ENCODE measurements around the gene SNAP47.
"Not testable (repeated sequence)": the region's sequence is repeated elsewhere in the genome, so short reads cannot be mapped to it uniquely, and the experiment has no call there.

The SNAP47 gene

DNA sequence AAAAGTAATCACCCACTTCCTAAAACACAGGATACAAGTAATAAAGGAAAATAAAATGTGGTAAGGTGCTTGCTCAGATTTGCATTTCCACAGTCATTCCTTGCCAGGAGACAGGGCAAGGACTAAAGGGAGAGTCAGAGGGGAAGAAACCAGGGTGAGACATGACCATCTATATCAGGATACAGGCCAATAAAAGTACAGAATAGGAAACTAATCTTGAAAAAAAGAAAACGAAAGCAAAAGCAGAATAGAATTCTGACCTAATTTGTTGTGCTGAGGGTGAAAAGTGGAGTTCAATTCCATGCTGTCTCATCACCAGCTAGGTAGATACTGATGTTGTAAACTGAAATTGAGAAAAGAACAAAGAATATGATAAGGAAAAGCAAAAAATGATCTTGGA is 27.4 kb upstream of the SNAP47 start:
- DNase-seq (ENCODE audit: low read depth in 1 of 2, low spot score in 1 of 2): no peak
- TF ChIP-seq SPI1 (IDR thresholded peaks at IDR 0.05; ENCODE audit: borderline replicate concordance, low read depth) (no peak), POLR2AphosphoS5 (IDR thresholded peaks at IDR 0.05; ENCODE audit: low read depth) (no peak), GABPA (IDR thresholded peaks at IDR 0.05; ENCODE audit: low read depth) (no peak)
- TF ChIP-seq, protein P1, sequence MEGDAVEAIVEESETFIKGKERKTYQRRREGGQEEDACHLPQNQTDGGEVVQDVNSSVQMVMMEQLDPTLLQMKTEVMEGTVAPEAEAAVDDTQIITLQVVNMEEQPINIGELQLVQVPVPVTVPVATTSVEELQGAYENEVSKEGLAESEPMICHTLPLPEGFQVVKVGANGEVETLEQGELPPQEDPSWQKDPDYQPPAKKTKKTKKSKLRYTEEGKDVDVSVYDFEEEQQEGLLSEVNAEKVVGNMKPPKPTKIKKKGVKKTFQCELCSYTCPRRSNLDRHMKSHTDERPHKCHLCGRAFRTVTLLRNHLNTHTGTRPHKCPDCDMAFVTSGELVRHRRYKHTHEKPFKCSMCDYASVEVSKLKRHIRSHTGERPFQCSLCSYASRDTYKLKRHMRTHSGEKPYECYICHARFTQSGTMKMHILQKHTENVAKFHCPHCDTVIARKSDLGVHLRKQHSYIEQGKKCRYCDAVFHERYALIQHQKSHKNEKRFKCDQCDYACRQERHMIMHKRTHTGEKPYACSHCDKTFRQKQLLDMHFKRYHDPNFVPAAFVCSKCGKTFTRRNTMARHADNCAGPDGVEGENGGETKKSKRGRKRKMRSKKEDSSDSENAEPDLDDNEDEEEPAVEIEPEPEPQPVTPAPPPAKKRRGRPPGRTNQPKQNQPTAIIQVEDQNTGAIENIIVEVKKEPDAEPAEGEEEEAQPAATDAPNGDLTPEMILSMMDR (IDR thresholded peaks at IDR 0.05; ENCODE audit: insufficient read depth, low read length): no peak
- TF ChIP-seq, protein P2, sequence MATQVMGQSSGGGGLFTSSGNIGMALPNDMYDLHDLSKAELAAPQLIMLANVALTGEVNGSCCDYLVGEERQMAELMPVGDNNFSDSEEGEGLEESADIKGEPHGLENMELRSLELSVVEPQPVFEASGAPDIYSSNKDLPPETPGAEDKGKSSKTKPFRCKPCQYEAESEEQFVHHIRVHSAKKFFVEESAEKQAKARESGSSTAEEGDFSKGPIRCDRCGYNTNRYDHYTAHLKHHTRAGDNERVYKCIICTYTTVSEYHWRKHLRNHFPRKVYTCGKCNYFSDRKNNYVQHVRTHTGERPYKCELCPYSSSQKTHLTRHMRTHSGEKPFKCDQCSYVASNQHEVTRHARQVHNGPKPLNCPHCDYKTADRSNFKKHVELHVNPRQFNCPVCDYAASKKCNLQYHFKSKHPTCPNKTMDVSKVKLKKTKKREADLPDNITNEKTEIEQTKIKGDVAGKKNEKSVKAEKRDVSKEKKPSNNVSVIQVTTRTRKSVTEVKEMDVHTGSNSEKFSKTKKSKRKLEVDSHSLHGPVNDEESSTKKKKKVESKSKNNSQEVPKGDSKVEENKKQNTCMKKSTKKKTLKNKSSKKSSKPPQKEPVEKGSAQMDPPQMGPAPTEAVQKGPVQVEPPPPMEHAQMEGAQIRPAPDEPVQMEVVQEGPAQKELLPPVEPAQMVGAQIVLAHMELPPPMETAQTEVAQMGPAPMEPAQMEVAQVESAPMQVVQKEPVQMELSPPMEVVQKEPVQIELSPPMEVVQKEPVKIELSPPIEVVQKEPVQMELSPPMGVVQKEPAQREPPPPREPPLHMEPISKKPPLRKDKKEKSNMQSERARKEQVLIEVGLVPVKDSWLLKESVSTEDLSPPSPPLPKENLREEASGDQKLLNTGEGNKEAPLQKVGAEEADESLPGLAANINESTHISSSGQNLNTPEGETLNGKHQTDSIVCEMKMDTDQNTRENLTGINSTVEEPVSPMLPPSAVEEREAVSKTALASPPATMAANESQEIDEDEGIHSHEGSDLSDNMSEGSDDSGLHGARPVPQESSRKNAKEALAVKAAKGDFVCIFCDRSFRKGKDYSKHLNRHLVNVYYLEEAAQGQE (IDR thresholded peaks at IDR 0.05; ENCODE audit: insufficient replicate concordance, low read depth): no peak
- no peak overlapping the region for H3K27ac ChIP-seq (replicated peaks)
- no peaks in the 10 kb centered on the region for H3K27me3 ChIP-seq (ENCODE audit: insufficient read depth, poor library complexity, severe bottlenecking)
- no peak overlapping the region for H3K4me3 ChIP-seq (replicated peaks; ENCODE audit: insufficient read depth, low read length)

DNA sequence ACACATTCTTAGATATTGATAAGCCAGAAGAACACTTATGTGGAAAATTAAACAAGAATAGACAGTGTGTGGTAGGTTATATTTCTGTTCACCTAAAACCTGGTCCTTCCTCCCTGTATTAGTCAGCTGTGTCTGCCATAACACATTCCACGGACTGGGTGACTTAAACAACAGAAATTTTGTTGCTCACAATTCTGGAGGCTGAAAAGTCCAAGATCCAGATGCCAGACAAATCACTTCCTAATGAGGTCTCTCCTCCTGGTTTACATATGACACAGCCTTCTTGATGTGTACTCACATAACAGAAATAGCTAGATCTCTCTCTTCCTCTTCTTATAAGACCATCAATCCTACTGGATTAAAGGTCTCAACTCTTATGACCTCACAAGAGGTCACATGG is 25.8 kb upstream of the SNAP47 start:
- Histone ChIP-seq H3K4me3 (replicated peaks; ENCODE audit: insufficient read depth, low read length) (no peak overlapping the region), H3K27ac (replicated peaks) (no peak overlapping the region), H3K27me3 (ENCODE audit: insufficient read depth, poor library complexity, severe bottlenecking) (no peaks in the 10 kb centered on the region)
- TF ChIP-seq, protein P2 (IDR thresholded peaks at IDR 0.05; ENCODE audit: insufficient replicate concordance, low read depth): no peak
- TF ChIP-seq POLR2AphosphoS5 (IDR thresholded peaks at IDR 0.05; ENCODE audit: low read depth) (no peak), GABPA (IDR thresholded peaks at IDR 0.05; ENCODE audit: low read depth) (no peak), SPI1 (IDR thresholded peaks at IDR 0.05; ENCODE audit: borderline replicate concordance, low read depth) (no peak)
- TF ChIP-seq, protein P1 (IDR thresholded peaks at IDR 0.05; ENCODE audit: insufficient read depth, low read length): no peak
- DNase-seq (ENCODE audit: low read depth in 1 of 2, low spot score in 1 of 2): no peak

DNA sequence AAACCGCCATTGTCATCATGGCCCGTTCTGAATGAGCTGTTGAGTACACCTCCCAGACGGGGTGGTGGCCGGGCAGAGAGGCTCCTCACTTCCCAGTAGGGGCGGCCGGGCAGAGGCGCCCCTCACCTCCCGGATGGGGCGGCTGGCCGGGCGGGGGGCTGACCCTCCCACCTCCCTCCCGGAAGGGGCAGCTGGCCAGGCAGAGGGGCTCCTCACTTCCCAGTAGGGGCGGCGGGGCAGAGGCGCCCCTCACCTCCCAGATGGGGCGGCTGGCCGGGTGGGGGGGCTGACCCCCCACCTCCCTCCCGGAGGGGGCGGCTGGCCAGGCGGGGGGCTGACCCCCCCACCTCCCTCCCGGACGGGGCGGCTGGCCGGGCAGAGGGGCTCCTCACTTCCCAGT is 24.8 kb upstream of the SNAP47 start:
- not testable (repeated sequence) for DNase-seq (ENCODE audit: low read depth in 1 of 2, low spot score in 1 of 2); H3K27me3 ChIP-seq (ENCODE audit: insufficient read depth, poor library complexity, severe bottlenecking)

DNA sequence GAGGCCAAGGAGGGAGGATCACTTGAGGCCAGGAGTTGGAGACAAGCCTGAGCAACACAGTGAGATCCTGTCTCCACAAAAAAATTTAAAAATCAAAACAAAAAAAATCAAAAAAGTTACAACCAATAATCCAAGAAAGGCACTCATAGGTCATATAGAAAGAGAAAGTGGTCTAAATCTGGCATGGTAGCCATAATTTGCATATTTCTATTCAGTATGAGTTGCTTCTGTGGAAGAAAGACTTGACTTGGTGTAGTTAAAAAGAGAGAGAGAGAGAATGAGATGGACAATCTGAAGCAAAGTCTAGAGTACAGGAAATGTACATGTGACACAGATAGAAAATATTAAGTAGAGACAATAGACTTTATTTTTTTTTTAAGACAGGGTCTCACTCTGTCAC is 22.6 kb upstream of the SNAP47 start:
- no peak for TF ChIP-seq GABPA (IDR thresholded peaks at IDR 0.05; ENCODE audit: low read depth)
- Histone ChIP-seq H3K27me3 (ENCODE audit: insufficient read depth, poor library complexity, severe bottlenecking) (no peaks in the 10 kb centered on the region), H3K27ac (replicated peaks) (no peak overlapping the region), H3K4me3 (replicated peaks; ENCODE audit: insufficient read depth, low read length) (no peak overlapping the region)
- no peak for DNase-seq (ENCODE audit: low read depth in 1 of 2, low spot score in 1 of 2)

More for the DNA sequence above, 24.8 kb upstream of the SNAP47 start:
- not testable (repeated sequence) for H3K4me3 ChIP-seq (replicated peaks; ENCODE audit: insufficient read depth, low read length); H3K27ac ChIP-seq (replicated peaks)

DNA sequence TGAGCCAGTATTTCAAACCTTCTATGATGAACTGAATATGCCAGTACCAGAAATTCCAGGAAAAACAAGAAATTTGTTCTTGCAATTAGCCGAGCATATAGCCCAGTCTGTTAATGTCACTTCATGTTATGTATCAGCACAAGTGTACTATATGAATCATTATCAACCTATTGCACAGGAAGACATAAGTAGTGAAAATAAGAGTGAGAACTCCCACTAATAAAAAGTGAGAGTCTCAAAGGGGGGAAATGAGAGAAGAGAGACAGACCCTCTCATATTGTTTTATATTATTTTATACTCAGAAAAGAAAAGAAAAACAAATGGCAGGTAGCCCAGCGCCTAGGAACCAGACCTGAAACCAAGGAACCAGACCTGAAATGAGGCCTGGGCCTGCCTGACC is 16.3 kb upstream of the SNAP47 start:
- TF ChIP-seq SPI1 (IDR thresholded peaks at IDR 0.05; ENCODE audit: borderline replicate concordance, low read depth): no peak
- TF ChIP-seq, protein P1 (IDR thresholded peaks at IDR 0.05; ENCODE audit: insufficient read depth, low read length): no peak
- no peak for TF ChIP-seq GABPA (IDR thresholded peaks at IDR 0.05; ENCODE audit: low read depth)
- no peak for TF ChIP-seq POLR2AphosphoS5 (IDR thresholded peaks at IDR 0.05; ENCODE audit: low read depth)
- TF ChIP-seq, protein P2 (IDR thresholded peaks at IDR 0.05; ENCODE audit: insufficient replicate concordance, low read depth): no peak
- Histone ChIP-seq H3K4me3 (replicated peaks; ENCODE audit: insufficient read depth, low read length) (no peak overlapping the region), H3K27me3 (ENCODE audit: insufficient read depth, poor library complexity, severe bottlenecking) (no peaks in the 10 kb centered on the region), H3K27ac (replicated peaks) (no peak overlapping the region)
- no peak for DNase-seq (ENCODE audit: low read depth in 1 of 2, low spot score in 1 of 2)

All from HL-60 (cell line).